HG02610 (cell line): ENCODE results near the gene INPP5E.

ENCODE experiments used
- ATAC-seq: cut with Tn5 transposase; IDR thresholded peaks from one replicate; pipeline ENCODE4 v1.9.1; 2021; ENCODE audit warnings: mild to moderate bottlenecking, moderate library complexity; ENCODE audit not compliant: unreplicated experiment

Gene INPP5E

DNA sequence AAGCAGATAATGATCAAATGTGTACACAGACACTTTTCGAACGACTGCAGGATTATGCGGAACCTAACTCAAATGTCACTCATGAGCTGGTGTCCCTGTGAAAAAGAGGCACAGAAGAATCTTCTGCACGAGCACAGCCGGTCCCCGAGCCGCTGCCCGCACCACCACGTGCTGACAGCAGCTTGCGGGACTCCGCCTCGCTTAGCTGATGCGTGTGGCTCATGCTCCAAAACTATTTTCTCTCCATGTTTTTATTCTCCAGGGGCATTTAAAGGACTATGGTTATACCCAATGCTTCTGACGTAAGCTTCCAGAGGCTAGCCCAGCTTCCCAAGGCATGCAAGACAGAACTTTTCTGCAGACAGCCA is 33.7 kb upstream of the INPP5E start:
- no peak for ATAC-seq

DNA sequence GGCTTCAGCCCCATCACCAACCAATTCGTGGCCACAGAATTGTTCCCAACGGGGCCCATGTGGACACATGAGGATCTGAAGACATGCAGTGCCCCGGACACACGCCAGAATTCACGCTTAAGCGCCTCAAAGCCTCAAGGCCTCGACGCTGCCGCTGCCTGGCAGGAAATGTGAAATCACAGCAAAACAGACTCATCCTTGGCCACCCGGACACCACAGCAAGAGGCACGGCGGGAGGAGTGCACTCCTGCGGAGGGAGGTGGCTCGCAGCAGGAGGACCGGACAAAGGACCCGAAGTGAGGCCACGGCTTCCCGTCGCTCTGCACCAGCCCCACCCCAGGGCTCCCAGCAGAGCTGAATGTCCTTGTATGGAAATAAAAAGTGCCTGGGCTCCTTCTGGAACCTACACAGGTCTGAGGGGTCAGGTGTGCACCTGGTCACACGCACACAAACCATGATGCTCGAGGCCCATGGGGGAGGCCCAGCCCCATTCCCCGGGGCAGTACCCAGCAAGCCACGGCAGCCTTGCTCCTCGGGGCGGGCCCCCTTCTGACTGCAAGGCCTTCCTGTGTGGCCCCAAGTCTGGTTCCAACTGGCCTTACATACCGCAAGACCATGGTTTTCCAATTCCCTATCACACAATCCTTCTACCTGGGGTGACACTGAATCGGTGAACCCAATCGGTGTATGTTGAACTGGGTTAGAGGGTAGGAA is 33.2 kb upstream of the INPP5E start:
- no peak for ATAC-seq

DNA sequence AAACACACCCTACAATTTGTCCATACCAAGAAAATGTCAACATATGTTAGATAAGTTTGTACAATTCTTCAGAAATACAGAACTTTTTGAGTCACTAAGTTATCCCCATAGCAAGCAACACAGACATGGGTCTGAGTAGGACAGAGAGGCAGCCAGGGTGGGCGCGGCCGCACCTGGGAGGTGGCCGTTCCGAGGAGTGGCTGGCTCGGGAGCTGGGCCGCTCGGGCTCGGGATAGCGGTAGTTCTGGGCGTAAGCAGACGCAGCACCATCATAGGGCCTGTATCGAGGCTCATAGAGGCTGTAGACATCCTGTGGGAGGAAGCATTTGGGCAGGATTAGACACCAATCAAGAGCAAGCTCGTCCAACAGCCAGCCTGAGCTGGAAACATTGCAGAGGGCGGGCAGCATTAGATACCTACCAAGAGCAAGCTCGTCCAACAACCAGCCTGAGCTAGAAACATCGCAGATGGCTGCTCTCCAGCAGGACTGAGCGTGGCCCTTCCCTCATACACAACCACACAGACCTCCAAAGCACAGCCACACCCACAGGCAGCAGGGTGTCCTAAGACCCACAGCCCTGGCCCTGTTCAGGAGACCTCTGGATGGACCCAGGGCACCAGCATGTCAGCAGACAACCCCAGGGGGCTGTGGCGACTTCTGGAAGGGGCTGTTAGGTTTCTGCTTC is 32.3 kb upstream of the INPP5E start:
- ATAC-seq, result no peak

DNA sequence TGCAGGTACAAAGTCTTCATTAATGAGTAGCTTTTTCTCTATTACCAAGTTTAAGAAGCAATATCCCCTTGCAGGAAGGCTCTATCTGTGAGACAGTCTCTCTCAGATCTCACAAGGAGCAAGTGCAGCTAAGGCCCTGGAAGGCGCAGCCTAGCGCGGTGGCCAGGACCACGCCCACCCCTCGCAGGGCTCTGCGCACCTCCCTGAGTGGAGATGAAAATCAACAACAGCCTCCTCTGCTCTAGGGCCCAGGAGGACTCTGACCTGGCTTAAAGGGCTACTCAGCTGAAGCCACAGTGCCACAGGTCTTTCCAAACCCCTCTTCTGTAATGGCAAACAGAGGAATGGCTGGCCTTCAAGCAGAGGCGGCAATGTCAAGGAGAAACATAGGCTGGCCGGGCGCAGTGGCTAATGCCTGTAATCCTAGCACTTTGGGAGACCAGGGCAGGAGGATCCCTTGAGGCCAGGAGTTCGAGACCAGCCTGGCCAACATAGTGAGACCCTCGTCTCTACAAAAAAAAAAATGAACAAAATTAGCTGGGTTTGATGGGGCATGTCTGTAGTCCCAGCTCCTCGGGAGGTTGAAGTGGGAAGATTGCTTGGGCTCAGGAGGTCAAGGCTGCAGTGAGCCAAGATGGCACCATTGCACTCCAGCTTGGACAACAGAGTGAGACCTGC is 31.3 kb upstream of the INPP5E start:
- no peak for ATAC-seq

DNA sequence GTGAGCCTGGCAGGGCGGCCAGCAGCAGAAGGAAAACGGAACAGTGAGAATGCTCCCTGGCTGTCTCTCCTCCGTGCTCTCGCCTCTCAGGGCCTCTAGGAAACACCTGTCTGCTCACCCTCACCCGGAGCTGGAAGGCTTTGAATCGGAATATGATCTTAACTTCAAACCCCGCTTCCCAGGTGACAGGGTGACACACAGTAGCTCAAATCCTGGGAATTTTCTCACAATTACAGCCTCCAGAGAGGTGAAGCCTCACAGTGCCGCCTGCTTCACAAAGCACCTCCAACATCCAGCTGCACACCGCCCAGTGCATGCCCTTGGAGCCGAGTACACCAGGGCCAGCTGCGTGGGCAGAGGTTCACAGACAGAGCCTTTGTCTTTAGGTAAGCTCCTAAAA is 30.7 kb upstream of the INPP5E start:
- ATAC-seq, result no peak

DNA sequence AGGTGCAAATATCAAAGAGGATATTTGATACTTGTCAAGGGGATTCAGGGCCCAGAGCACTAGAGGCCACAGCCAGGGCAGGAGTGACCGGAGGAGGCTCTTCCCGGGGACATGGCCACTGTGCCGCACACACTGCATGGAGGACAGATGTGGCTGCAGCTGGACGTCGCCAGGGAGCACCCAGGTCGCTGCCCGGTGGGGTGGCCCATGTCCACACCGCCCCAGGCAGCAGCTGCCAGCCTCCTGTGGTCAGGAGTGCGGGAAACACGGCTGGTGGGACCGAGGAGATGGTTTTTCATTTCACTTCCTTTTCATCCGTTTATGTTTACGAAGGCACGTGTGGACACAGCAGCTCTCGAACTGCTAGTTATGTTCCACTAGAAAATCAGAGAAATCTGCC is 28.1 kb upstream of the INPP5E start:
- no peak for ATAC-seq

DNA sequence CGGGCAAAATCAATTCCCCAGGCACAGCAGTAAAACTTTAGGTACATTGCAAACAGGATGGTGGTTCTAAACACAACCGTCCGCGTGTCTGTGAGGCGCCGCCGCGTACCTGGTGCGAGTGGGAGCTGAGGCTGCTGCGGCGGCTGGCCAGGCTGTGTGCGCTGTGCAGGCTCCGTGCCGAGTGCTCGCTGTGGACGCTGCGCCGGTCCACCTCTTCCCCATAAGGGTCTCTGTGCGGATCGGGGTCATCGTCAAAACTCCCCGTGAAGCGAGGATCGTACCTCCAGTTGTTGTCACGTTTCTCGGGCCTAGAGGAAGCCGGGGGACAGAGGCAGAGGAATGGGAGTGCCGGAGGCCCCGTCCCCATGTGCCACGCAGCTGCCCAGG is 26.5 kb upstream of the INPP5E start:
- ATAC-seq, result no peak

DNA sequence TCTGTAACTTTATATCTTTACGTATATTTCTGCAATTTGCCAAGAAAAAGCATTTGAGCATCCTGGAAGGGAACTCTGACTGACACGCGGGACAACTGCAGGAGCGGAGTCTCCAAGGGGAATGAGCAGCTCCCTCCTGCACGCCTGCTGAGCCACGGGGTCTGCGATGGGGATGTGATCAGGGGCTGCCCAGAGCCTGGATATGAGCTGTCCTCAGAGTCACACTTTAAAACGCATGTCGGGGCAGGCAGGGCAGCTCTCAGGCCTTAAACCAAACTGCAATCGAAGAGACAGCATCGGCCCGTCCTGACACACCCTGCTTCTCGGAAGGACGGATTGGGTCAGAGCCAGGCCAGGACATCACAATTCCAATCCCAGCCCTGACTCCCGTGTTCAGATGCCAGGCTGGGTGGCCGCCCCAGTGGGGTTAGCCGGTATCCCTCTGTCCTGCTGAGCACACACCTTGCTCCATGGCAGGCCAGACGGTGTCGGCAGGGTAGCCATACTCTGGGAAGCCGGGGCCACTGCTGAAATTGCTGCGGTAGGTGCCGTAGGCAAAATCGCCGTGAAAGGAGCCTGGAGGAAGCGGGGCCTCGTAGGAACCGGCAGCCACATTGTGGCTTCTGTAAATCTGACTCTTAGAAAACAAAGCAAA is 26.0 kb upstream of the INPP5E start:
- ATAC-seq, result no peak

DNA sequence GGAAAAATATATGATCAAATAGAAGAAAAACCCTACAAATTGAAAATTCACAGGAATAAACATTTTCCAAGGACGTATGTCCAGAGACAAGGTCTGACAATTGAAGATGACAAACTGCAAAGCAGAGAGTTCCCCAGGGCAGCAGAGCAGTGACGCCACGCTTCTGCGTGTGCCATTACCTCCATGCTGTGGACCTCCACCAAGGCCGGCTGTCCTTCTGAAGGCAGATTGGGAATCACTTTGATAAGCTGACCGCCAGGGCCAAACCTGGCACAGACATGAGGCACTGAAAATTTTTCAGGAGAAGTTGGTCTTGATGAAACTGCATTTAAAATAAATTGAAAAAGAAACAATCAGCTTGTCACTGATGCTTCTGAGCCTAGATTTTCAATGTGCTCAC is 24.6 kb upstream of the INPP5E start:
- ATAC-seq, result no peak

DNA sequence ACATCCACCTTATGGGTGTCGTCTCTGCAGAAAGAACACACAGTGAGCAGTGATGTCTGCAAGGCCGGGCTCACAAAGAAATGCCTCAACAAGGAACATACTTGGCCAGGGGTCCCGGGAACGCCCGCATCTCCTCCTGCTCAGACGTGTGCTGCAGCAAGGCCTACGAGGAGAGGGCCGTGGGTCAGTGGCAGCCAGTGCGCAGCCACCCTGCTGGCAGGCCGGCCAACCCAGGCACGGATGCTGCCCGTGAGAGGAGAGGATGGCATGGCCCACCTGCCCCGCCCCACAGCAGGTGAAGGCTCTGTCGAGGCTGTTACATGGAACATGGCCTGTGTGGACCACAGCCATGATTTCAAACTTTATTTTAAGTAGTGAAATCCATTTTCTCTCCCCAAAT is 23.9 kb upstream of the INPP5E start:
- no peak for ATAC-seq

DNA sequence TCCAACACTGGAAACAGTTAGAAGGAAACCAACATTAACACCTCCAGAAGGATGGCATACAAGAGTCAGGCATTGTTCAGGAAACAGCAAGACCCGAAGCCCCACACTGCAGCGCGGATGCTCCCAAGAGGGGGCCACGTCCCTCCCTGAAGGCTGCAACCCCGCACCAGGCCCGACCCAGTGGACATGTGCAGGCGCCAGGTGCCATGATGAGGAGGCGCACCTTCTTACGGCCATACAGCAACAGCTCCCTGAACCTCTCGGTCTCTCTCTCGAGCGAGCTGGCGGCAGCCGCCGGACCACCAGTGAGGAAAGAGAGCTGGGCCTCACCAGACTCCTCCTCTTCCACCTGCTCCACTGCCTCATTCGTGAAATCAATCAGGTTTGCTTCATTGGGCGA is 23.0 kb upstream of the INPP5E start:
- no peak for ATAC-seq

DNA sequence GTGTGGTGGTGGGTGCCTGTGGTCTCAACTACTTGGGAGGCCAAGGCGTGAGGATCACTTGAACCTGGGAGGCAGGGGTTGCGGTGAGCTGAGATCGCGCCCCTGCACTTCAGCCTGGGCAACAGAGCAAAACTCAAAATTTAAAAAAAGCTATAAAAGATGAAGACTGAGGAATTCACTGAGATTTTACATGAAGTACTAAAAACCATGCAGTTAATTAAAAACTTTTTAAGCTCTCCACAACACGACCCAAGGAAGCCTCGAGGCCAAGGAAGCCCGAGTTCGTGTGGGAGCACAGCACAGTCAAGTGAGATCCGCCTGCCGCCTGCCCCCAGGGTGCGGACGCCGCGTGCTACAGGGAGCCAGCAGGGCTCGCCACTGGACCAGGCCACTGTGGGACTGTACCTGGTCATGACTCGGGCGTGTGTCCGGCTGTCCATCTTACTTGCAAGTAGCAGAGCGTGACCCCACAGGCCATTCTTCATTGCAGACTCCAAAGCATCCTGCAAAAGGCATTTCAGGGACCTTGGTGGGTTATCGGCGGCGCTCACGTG is 21.2 kb upstream of the INPP5E start:
- ATAC-seq, result no peak

DNA sequence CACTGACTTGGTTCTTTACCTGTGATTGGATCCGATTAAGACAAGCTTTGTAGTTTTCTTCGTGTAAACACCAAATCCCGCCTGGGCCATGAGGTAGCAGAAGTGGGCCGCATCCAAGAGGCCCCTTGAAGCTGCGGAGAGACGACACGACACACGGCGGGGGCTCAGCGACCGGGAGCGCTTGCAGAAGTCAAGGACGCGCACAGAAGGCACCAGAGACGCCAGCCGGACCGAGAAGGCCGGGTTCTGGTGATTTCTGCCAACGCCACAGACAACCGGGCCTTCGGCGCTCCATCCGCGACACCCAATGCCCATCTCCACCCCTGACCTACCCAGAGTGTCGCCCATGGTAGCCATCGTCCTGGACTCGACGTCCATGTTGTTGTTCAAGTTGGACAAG is 19.8 kb upstream of the INPP5E start:
- no peak for ATAC-seq

DNA sequence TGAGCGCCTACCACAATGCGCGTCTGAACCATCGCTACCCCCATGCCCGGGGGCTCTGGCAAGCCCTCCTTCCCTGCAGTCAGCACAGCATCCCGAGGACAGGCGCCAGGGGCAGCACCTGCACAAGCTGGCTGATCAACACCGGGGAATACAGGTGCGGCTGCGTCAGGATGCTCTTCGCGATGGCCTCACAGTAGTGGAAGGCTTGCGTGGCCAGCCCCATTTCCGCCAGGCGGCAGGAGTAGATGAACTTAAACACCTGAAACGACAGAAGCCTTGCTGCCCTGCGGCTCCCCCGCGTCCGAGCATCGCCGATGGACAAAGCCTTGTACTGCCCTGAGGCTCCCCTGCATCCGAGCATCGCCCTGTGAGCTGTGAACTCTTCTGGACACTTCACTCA is 17.7 kb upstream of the INPP5E start:
- no peak for ATAC-seq

DNA sequence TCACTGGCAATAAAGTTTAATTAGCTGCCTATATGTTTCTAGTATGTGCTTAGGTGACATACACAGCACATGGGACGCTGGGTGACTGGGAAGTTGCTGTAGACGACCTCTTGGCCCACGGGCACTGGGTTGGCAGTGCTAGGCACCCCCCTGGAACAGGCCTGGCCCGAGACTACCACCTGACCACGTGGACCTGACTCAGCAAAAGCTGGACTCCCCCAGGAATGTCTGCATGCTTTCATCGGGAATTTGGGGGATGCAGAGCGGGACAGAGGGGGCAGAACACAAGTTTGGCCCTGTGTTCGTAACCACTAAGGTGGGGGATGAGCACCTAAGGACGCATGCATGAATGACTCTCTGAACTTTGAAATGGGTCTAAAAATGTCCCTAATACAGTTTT is 16.6 kb upstream of the INPP5E start:
- ATAC-seq, result no peak

DNA sequence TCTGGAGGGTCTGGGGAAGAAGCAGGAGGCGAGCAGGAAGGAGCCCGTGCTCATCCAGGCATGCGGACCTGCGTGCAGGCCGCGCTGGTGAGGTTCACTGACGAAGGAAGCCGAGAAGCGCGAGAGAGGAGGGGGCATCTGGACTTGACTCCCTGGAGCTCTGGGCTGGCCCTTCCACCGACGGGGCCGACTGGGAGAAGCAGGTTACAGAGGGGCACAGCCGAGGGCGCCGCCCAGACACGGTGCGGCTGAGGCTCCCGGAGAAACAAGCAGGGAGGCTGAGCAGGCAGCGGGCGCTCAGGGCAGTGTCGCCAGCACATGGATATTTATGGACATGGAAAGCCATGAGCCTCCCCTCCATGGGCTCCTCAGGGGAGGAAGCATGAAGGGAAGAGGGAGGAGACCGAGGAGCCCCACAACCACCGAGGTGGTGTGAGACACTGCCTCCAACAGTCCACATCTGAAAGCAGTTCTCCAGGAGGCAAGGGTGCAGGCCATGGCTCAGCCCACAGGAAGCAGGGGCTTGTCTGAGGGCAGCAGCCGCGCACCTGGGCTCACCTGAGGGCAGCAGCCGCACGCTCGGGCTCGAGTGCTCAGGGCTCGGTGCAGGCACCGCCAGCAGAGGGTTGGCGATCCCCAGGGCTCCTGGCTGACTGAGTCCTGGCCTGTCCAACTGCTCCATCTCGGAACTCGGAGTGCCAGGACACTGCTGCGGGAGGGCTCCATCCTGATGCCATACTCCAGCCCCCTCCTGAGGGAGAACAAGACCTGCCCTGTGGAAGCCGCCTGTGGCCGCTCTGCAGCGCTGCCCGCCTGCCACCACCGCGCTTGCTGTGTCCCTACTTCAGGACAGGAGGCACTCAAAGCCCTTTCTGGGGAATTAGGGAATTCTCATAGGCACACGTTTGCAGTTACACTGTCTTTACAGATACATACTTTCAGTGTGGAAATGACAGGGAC is 15.7 kb upstream of the INPP5E start:
- ATAC-seq, result no peak

DNA sequence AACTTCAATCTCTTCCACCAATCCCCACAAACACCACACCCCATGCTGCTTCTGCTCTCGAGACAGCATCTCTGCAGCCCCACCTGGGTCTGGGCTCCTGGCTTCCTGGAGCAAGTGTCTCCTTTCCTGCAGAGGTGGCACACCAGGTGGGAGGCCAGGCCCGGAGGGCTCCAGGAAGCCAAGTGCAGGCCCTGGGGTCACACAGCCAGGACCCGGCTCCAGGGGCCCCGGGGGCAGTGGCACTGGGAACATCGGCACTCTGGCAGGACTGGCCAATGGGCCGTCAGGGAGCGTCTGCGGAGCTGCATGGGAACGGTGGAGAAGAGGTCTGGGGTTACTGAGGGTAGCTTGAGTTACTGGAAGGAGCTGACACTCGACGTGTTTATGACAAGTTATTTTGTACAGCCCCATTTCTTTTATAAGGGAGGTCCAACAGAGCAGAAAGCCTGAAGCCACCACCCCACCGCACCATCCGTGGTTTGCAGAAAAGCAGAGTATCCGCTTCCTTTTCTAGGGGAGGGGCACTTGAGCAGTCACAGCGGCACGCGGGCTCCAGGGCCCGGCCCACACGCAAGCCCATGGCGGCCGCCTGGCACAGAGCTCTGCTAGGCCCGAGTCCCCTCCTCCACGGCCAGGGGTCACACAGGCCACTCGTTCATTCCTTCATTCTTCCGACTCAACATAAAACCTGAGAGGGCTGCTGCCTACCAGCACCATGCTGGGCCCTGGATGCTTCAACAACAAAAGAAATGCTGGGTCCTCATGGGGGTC is 14.6 kb upstream of the INPP5E start:
- no peak for ATAC-seq

DNA sequence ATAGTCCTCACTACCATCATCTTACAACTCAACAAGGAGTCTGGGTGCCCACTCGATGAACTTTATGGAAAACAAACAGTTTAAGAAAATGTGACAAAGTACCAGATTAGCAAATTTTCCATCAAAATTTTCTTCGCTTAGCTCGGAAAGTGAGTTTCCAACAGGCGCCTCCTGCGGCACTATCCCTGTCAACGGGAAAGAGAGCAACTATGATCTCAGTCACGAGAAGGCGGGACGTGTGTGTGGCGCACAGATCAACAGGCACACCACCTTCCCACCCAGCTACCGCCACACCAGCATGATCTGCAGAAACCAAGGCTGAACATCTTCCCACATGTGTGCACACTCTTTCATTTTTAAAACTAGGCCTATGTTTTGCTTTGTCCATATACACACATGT is 13.7 kb upstream of the INPP5E start:
- ATAC-seq, result no peak

DNA sequence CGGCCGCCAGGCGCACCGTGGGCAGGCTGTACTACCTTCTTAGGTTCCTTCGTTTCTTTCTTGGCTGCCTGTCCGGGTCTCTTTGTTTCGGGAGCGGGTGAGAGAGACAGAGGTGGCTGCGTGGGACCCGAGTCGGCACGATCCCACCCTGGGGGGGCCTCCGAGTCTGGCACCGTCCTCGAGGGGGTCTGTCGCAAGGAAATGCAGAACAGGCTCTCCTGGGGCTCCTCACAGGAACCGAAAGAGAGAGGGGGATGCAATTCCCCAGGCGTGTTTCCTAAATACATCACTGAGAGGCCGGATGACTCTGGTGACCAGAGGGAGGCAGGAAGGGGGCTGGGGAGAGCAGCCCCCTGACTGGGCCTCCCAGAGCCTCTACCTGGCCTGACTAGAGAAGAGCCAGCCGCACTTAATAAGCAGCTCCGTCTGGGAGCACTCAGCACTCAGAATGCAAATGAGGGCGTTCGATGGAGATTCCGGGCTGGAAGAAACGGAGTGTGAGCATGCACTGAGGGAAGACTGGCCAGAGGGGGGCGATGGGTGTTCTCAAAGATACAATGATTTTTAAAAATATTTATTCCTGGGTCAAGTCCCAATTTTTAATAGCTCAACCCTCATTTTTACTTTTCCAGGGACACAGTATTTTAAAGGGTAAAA is 11.7 kb upstream of the INPP5E start:
- no peak for ATAC-seq
